Fibroblast of upper back skin (primary cell): Measurements from ENCODE around the gene LENG1.

Experiments
- DNase-seq: peaks from one replicate; pipeline ENCODE4 v3.0.0-alpha.2; 2013

Gene LENG1

DNA sequence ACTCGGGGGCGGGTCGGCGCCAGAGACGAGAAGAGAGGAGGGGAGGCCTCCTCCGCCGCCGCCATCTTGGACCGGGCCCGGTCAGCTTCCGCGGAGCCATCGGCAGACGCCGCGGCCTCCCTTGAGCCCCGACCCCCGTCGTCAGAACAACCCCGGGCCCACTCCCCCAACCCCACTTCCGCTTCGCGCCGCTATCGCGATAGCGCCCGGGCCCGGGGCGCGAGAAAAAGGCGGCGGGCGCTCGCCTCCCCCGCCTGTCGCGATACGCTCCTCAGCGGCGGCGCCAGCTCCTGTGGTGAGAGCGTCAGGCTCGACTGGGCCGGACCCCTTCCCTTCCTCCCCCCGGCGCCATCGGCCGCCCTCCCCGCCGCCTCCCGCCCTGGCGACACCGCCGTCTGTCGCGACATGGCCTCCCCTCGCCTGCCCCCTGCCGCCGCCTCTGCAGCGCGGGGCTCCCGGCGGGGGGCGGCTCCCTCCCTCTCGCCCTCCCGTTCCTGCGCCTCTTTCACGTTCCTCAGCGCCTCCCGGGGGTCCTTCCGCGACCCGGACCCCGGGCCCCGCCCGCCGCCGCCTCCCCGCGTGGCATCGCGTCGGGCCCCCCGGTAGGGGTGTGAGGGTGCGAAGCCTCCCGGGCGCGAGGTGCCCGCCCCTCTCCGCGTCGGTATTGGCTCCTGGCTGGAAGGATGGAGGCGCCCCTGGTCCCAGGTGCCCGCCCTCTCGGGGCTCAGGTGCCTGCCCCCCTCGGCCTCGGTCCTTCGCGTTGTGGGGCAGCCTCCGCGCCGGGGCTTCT is 21.6 kb downstream of the LENG1 start, which contains the start of gene CNOT3:
Gene CNOT3, plus strand, starts transcription at position 64 of the 790 bp plus-strand sequence. CDS start 5,217 bp downstream, outside the sequence.
- no peak for DNase-seq

DNA sequence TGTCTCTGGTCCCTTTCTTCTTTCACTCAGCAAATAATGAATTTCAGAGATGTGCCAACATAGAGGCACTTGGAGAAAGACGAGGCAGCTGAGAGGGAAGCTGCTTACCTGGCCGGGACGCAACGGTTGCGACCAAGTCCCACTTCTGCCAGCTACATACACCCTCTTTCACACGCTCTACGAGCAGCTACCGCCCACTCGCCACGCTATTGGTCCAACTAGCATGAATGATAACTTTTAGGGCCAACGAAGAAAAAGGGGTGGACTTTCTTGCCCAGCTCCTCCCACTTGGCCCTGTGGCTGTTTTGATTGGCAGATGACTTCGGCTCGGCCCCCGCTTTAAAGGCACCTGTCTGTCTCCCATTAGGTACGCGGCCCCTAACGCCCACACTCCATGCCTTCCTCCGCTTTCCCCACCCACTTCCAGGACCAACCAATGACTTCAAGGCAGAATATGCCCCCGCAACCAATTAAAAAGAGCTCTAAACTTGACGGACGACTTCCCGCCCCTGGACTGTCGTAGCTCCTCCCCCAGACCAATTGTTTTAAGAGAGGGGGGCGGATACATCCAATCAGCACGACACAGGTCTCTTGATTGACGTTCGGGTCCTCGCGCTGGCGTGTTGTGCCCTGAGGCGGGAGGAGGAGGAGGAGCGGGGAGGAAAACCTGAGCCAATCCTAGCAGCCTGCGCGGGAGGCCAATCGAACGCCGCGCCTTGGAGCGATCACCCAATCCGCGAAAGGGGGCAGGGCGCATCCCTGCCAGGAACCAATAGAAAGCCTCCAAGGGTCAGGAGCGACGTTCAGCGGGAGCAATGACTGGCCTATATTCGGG is 22.4 kb downstream of the LENG1 start:
- peak; percentile 100 for DNase-seq

DNA sequence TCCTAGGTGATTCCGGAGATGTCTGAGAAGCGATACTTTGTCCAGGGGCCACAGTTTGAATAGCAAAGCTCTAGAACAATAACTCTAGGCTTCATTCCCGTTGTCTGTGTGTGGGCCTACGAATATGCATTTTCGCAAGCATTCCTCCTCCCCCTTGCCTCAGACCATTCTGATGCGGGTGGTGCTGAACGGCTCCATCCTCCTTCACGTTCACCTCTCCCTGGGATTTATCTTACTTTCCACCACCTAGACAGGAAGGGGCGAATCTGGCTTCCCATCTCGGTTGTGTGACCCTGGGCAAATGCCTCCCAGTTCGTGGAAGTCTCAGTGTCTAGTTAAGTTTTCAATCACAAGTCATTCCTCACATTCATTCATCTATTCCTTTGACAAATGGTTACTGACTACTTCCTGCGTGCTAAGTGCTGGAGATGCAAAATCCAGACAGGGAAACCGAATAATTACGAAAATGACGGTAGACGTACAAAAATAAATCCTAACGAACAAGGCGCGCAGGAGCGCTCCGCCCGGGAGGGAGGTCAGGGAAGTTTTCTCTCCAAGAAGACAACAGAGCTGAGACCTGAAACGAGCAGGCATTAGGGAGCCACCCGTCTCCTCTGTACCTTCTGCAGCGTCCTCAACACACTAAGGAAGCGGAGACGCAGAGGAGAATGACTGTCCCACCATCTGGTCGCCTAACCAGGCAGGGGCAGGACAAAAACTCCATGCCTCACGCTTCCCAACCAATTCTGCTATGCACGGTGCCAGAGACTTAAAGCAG is 23.2 kb downstream of the LENG1 start:
- DNase-seq = no peak

DNA sequence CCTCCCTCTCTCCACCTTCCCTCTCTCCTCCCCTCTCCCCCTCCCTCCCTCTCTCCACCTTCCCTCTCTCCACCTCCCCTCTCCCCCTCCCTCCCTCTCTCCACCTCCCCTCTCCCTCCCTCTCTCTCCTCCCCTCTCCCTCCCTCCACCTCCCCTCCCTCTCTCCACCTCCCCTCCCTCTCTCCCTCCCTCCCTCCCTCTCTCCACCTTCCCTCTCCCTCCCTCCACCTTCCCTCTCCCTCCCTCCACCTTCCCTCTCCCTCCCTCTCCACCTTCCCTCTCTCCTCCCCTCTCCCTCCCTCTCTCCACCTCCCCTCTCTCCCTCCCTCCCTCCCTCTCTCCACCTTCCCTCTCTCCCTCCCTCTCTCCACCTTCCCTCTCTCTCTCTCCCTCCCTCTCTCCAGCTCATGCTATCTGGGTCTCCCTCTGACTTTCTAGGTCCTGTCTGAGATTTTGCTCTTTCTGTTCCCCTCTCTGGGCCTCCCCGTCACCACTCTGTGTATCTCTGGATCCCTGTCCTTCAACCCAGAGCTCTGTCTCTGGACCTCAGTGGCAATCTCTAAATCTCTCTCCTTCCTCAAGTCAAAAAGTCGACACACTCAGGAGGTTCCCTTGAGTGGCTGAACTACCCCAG is 25.4 kb downstream of the LENG1 start:
- no peak for DNase-seq

DNA sequence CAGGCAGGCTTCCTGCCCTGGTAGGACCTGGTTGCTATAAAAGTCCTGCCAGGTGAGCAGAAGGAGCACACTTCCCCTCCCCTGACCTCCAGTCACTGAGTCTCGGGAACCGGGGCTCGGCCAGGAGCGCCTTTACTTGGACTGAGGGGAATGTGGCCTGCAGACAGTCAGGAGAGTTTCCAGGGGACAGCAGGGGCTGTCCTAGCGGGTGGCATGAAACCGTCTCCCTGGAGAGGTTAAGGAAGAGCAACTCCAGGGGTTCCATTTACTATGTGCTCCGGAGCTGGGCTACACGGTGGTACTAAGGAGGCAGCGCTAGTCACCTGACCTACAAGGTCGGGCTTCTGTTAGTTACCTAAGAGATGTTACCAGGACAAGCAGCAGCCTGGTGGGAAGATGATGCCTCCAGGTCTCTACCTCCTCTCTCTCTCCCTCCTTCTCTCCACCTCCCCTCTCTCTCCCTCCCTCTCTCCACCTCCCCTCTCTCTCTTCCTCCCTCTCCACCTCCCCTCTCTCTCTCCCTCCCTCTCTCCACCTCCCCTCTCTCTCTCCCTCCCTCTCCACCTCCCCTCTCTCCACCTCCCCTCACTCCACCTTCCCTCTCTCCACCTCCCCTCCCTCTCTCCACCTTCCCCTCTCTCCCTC is 26.1 kb downstream of the LENG1 start:
- peak; percentile 45 for DNase-seq

DNA sequence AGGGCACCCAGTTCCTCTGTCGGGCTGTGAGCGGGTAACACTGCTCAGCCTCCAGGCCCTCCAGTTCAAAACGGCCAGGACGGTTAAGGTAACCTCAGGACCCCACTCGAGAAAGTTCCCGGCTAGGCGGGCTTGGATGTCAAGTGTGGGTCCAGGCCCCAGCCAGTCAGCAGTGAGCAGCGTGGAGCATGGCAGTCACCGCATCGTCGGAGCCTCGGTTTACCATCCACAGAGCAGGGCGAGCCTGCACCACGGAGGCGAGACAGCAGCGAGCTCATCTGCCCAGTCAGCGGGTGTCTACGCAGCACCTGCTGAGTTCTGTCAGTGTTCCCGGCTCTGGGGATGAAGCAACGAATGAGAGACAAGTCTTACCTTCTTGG is 29.9 kb downstream of the LENG1 start:
- no peak for DNase-seq

DNA sequence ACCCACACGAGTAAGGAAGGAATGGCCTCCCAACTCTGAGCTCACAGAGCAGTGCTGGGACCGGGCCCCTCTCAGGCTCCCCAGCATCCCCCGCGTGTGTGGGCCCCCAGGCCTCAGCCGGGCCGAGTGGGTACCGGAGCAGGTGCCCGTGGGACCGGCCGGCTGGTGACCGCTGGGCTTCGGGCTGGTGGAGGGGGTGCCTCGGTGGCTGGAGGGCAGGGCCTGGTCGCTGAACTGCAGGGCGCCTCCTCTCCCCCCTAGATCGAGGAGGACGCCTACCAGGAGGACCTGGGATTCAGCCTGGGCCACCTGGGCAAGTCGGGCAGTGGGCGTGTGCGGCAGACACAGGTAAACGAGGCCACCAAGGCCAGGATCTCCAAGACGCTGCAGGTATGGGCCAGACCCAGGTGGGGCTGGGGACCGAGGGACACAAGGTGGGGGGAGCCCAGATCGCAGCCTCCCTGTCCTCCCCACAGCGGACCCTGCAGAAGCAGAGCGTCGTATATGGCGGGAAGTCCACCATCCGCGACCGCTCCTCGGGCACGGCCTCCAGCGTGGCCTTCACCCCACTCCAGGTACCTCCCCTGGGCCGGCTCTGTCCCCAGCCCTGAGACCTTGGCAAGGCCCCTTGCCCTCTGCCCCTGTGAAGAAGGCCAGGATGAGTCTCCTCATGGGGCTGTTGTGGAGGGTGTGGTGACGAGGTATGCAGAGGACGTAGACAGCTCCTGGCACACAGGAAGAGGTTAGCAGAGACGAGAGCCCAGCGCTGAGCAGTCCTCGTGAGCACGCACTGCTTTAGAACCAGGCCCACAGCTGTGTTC is 30.5 kb downstream of the LENG1 start:
- no peak for DNase-seq

DNA sequence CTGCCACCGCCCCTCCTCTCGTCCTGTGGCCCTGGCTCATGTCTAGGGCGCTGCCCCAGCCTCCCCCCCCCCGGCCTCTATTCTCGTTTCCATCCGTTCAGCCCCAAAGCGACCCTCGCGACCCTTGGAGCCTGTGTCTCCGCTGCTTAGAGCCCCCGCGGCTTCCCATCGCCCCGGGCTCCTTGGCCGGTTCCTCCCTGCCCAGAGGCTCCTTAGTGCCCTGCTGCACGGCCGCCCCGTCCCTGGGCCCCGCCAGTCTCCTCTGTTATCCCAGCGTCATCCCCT is 31.1 kb downstream of the LENG1 start:
- DNase-seq = no peak

DNA sequence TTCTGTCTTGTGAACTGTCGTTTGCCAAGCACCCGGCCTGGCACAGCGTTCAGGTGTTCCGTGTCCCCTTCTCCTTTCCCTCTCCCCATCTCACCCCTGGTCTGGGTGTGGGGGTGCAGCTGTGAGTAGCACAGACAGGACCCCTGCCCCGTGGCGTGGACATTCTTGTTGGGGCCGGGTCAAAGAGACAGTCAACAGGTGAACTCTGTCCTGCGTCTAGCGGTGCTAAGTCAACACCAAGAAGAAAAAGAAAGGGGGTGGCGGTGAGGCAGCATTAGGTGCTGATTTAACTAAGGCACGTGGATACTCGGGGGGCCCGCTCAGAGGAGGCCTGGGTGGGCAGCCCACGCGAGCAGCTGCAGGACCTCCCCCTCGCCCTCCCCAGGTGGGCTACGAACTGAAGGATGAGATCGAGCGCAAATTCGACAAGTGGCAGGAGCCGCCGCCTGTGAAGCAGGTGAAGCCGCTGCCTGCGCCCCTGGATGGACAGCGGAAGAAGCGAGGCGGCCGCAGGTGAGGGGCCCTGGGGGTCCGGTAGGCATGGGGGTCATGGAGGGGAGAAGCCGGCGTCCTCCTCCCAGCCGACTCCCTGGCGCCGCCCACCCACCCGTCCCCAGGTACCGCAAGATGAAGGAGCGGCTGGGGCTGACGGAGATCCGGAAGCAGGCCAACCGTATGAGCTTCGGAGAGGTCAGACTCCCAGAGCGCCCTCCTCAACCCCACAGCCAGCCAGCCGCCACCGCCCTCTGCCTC is 31.7 kb downstream of the LENG1 start:
- no peak for DNase-seq

DNA sequence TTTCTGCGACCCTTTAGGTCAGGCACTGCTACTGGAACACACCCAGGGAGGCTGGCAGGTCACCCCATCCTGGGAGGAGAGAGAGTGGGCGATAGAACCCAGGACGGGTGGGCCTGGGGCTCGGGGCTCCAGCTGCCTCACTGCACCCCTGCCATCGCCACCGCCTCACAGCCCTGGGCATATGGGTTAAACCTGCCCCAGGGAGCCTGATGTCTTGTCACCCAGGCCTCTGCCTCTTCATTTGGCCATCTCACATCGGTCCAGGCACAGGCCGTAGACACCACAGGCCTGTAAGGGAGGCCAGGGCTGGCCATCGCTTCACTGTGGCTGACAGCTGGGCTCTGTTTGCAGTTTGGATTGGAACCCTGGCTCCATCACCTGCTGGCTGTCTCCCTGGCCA is 33.8 kb downstream of the LENG1 start:
- no peak for DNase-seq

DNA sequence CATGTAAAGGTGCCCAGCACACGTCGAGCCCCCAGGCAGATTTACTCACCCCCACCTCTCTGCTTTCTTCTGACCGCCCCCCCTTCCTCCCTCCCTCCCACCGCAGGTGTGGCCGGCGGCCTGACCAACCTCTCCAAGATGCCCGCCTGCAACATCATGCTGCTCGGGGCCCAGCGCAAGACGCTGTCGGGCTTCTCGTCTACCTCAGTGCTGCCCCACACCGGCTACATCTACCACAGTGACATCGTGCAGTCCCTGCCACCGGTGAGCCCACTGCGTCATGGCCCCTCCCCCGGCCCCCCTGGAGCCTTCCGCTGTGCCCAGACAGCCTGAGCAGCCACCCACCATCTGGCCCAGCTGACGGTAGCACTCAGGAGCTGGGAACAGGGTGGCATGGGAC is 35.1 kb downstream of the LENG1 start:
- DNase-seq = no peak

DNA sequence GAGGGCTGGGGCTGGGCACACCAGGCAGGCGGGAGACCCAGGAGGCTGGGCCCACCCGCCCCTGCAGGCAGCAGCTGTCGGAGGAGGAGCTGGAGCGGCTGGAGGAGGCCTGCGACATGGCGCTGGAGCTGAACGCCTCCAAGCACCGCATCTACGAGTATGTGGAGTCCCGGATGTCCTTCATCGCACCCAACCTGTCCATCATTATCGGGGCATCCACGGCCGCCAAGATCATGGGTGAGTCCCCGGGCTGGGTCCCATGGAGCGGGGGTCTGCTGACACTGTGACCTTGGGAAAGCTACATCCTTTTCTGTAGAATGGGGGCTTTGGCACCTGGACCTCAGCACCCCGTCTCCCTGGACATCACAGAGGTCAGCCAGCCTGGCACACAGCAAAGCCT is 35.8 kb downstream of the LENG1 start:
- no peak for DNase-seq

DNA sequence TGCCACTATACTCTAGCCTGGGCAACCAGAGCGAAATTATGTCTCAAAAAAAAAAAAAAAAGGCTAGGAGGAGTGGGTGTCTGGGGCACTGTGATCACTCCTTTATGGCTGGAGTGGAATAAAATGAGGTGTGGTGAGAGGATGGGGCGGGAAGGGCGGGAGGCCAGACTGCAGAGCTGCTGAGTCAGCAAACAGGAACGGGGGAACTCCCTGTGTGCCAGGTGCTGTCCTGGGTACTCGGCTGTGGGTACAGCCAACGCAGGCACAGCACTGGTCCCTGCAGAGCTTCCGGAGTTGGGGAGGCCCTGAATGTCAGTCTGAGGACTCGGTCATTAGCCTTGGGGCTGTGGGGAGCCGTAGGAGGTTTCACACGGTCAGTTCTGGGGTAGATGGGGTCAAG is 38.3 kb downstream of the LENG1 start:
- DNase-seq = no peak

DNA sequence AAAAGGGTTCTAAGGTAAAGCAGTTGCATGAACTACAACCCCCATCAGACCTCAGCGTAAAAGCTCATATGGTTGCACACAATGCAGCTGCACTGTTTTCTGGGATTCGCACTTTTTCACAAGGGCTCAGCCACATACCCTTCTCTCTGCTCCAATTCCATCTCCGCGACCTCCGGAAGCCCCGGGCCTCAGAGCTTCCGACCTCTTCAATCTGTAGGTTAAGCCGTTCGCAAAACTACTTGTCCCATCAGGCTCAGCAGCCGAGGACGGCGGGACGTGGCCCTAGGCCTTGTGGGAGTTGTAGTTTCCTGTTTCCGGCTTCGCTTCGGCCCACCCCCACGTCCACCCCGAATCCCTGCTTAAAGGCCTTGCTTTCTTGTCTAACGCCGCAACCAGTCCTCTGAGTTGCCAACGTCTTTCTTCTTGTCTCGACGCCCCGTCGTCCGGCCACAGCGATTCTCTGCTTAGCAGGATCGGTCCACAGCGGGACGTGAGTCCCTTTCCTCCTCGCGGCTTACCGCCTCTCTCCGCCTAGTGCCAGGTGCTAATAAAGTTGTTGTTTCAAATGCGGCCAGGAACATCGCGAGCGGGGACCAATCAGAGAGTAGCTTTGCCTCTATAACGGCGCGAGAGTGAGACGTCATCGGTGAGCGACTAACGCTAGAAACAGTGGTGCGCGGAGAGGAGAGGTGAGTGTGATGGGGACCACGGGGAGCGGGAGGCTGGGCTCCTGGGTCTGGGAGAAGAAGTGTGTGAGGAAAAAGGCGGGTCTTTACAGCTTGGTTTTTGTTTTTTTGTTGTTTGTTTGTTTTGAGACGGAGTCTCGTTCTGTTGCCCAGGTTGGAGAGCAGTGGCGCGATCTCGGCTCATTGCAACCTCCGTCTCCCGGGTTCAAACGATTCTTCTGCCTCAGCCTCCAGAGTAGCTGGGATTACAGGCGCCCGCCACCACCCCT is 44.1 kb downstream of the LENG1 start, which contains the start of the genes PRPF31 and TFPT:
Gene PRPF31, plus strand, starts transcription at position 646 of the 955 bp plus-strand sequence. CDS start 2,525 bp downstream, outside the sequence.
Gene TFPT, minus strand, starts transcription at position 549 of the 955 bp plus-strand sequence. Its CDS starts 388 bp downstream, at position 161.
- peak; percentile 98 for DNase-seq

DNA sequence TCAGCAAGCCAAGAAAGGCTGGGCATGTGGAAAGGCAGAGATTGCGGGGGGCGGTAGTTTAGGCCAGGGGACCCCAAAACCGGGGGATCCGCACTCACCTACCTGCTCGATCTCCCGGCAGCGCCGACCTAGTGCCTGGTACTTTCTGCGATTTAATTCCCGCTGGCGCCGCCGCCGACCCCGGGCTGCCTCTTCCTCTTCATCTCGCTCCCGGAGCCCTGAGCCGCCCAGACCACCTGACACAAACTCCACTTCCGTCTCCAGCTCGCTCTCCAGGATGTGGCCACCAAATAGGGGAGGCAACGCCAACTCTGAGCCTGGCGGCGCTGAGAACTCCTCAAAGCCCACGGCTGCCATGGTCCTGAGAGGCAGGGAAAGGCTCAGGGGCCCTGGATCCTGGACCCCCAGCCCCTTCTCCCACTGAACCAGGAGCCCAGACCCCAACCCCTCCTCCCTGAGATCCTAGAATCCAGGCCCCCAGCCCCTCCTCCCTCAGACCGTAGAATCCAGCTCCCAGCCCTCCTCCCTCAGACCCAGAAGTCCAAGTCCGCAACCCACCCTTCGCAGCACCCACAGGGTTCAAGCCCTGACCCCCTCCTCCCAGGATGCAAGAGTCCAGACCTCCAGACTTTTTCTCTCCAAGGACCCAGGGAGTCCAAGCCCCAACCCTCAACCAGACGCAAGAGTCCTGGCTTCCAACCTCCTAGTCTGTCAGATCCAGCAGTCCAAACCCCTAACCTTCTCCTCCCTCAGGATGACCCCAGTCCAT is 45.0 kb downstream of the LENG1 start:
- no peak for DNase-seq

DNA sequence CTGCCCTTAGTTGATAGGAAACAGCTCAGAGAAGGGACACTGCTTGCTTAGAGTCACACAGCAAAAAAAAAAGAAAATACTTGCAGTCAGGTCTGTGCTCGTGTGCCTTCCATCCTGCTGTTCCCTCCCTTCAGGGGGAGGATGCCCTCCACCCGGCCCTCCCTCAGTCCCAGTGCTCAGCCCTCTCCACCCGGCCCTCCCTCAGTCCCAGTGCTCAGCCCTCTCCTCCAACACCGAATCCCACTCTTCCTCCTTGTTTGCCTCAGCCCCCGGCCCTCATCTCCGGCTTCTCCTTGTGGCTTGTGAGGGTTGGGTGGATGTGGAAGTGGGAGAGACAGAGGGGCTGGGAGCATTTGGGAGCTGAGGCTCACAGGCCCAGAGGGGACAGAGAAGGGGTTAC is 49.9 kb downstream of the LENG1 start:
- DNase-seq = no peak

DNA sequence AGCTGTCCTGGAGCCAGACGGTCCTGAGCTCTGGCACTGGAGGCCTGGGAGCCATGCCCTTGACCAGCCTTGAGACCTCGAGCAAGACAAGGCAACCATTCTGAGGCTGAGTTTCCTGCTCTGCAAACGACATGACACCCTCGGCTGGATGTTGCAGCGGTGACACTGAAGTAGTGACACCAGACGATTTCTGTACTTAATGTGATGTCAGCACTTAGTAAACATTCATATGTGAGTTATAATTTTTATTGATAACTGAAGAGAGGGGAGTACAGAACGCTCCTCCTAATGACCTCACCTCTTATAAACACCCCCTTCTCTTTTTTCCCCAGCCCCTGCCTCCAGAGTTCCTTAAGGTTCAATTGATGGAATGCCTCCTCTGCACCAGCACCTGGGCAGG is 51.0 kb downstream of the LENG1 start:
- DNase-seq = no peak

DNA sequence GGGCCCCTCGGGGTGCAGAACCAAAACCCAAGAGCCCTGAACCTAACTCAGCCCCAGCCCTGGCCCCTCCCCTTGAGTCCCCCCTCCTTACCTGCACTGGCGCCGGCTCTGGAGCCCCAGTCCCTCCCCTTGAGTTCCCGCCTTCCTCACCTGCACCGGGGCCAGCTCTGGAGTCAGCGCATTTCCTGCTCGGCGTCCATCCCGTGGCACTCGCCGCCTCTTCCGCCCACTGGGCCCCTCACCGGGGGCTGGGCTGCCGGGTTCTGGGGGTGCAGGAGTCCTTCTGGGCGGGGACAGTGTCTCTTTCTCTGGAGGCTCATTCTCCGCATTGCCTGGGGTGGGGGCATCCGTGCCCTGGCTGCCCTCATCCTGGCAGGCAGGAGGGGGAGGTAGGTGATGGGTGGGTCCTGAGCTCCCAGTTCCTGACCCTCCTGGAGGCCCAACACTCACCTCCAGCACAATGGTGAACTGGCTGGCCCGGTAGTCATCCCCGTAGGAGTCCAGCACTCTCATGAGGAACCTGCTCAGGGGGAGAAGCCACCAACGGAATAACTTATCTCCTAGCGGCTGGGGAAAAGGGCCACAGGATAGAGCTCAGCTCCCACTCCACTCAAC is 51.5 kb downstream of the LENG1 start:
- DNase-seq = no peak
